Hematopoietic multipotent progenitor cell (in vitro differentiated cells): ENCODE results near the gene ATXN1. TPM values are rescaled to one million over a fixed set of nuclear protein-coding genes. Genes with fewer than 3 reads are reported as not detected.
"Not testable (repeated sequence)": the region's sequence is repeated elsewhere in the genome, so short reads cannot be mapped to it uniquely, and the experiment has no call there.

ENCODE experiments used
- DNase-seq, 3 donors: peaks; one replicate each; pipeline ENCODE4 v3.0.0-alpha.2; 2011 to 2015; ENCODE audit warnings: low read depth in 2 of 3, low spot score in 2 of 3
- total RNA-seq: library from RNA; depleted of rRNA; stranded (reverse); fragments of >200 nt; gene quantifications from one replicate; pipeline ENCODE4 v1.2.3, GENCODE V29; 2012

The ATXN1 gene
- total RNA-seq, 1 donor: 52.0 TPM

DNA sequence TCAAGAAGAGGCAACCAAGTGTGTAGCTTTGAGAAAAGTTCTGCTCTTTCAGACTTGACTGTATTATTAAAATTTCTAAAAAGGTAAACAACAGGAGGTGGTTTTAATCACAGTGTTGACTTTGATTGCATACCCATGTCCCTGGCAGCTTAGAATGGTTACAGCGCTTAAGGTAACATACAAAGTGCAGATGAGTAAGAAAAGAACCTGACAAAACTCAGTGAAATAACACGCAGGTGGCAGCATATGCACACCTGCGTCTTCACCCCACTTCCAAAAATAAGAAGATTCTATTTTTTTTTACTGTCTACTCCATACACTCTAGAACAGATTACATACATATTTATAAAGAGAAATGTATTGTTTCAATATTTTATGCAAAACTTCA, 289.4 kb downstream of the ATXN1 start:
- no peak for DNase-seq

DNA sequence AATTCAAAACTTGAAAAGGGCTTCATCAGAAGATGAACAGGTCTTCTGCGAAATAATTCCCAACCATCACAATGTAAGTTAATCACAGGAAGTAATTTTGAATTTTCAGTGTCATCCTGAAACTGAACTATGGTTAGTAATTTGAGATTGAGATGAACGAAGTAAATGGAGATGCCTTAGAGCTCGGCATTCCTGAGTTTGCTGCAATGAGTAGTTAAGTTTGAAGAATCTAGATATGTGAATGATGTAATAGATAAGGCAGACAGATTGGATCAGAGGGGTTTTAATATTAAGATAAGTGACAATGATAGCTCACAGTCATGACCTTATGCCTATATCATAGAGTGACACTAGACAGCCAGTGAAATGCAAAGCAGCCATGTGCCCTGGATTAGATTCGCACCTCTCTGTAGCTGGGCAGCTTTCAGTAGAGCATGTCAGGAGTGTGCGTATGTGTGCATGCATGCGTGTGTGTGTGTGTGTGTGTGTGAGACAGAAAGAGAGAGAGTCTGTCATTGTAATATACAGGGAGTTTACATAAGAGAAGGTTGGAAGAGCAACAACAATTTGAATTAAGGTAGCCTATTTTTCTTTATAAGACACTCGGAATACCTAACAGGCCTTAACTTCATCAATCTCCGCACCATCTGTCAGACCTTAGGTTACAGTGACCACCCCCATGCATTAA, 289.9 kb downstream of the ATXN1 start:
- DNase-seq: no peak

DNA sequence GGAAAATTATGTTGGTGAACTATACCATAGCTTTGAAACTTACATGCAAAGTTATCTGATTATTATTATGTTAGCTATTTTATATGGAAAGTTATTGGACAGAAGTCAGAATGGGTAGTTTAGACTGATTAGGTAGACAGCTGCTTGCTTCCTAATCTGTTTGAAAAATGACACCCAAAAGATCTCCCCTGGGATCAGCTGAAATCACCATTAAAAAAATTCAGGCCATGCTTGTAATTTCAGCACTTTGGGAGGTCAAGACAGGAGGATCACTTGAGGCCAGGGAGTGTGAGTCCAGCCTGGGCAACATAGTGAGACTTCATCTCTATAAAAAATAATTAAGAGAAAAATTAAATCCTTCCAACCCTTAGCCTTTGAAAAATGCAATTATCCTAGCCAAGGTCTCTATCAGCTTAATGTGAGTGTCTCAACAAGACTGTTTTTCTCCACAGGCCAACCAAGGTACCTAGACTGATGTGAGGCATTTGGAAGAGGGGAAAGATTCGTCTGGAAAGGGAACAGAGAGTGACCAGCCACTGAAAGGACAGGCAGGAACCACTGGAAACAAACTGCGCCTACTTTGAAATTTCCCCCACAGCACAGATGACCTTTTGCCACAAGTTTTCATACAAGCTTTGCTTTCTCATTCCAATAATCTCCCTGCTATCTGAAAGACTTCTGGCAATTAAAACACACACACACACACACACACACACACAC, 290.6 kb downstream of the ATXN1 start:
- DNase-seq: no peak

DNA sequence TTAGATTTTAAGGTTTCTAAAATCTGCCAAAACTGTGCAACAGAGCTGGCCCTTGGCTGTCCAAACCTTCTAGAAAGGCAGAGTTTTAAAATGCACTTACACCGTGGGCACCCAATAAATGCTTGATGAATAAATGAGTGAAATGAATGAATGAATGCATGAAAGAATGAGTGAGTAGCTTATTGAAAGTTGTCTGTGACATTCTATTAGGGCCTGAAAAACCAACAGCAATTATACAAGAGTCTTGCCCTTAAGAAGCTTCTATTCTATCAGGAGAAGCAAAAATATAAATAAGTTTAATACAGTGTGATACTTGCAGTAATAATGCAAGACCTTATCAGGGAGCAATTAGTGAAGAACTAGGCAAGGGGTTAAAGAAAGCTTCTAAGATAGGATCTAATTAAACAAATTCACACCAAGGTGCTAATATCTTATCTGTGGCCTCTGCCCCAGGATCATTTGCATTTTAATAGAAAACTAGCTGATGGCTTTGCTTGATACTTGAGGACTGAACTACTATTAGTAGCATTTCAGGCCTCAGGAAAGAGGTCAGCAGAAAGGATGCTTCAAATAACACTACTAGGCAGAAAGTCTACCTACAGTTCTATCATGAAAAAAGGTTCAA, 292.2 kb downstream of the ATXN1 start:
- DNase-seq: no peak

DNA sequence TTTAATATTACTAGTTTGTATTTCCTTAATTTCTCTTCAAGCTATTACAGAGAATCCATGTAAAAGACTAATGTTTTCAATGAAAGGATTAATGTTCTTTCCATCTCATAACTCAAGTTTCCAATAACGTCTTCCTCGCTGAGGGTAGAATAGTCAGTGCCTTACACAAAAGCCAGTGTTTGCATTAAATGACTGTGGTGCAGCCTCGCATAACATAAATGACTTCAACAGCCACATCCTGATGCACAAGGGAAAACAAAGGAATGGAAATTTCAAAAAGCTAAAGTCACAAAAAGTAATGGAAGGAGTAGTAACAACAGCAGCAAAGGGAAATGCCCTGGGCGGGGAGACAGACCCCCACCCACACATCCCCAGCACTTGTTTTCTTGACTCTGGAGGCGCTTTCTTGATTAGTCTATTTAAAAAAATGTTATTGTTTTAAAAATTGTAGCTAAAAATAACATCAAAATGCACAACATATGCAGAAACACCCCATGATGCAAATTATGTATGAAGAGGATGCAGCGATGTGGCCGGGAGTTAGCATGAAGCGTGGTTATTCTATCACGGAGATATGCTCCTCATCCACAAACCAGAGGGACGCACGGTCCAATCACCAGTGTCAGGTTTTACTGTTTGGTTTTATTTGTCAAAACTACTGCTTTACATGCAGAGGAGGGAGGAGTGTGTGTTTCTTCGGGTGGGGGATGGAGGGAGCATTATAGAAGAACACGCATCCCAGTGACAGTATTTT, 294.3 kb downstream of the ATXN1 start:
- DNase-seq: no peak

DNA sequence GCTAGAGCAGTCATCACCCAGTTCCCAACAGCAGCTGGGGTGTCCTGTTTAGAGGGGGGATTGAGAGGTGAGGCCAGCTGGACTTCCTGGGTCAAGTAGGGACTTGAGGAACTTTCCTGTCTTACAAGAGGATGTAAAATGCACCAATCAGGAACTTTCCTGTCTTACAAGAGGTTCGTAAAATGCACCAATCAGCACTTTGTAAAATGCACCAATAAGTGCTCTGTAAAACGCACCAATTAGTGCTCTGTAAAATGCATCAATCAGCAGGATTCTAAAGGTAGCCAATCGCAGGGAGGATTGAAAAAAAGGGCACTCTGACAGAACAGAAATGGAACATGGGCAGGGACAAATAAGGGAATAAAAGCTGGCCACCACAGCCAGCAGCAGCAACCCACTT, 297.2 kb downstream of the ATXN1 start:
- no peak for DNase-seq

DNA sequence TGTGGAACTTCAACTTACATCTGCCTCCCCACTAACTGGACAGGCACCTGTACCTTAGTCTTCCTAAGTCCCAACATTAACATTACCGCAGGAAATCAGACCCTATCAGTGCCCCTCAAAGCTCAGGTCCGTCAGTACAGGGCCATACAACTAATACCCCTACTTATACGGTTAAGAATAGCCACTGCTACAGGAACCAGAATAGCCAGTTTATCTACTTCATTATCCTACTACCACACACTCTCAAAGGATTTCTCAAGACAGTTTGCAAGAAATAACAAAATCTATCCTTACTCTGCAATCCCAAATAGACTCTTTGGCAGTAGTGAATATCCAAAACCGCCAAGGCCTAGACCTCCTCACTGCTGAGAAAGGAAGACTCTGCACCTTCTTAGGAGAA, 298.0 kb downstream of the ATXN1 start:
- DNase-seq: not testable (repeated sequence)

DNA sequence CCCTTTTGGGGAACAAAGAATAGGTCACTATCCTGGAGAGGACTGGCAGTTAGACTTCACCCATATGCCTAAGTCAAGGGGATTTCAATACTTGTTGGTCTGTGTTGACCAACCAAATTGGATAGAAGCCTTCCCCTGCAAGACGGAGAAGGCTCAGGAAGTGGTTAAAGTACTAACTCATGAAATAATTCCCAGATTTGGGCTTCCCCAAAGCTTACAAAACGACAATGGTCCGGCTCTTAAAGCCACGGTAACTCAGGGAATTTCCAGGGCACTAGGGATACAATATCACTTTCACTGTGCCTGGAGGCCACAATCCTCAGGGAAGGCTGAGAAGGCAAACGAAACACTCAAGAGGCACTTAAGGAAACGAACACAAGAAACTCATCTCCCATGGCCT, 299.8 kb downstream of the ATXN1 start:
- no peak for DNase-seq

DNA sequence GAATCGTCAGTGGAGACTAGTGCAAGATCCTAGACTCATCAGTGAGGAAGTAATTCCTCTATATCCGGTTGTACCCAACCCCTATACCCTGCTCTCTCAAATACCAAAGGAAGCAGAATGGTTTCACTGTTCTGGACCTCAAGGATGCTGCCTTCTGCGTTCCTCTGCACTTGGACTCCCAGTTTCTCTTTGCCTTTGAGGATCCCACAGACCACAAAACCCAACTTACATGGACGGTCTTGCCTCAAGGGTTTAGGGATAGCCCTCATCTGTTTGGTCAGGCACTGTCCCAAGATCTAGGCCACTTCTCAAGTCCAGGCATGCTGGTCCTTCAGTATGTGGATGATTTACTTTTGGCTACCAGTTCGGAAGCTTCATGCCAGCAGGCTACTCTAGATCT, 301.8 kb downstream of the ATXN1 start:
- DNase-seq: not testable (repeated sequence)

DNA sequence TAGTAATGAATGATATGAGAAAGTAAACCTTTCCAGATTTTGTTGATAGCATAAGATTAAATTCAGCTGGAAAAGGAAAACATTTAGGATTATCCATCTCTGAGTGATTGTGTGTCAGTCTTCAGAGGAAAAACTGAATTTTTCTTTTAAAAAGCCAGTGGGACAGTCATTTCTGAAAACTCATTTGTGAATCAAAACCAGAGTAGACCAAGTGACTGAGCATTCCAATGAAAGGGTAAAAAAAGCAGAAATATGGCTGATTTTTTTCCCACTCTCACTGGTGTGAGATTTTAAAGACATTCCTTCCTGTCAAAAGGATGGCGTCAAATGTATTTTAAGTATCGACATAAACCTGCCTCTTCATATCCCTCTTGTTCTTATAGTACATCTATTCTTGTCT, 308.9 kb downstream of the ATXN1 start:
- no peak for DNase-seq

DNA sequence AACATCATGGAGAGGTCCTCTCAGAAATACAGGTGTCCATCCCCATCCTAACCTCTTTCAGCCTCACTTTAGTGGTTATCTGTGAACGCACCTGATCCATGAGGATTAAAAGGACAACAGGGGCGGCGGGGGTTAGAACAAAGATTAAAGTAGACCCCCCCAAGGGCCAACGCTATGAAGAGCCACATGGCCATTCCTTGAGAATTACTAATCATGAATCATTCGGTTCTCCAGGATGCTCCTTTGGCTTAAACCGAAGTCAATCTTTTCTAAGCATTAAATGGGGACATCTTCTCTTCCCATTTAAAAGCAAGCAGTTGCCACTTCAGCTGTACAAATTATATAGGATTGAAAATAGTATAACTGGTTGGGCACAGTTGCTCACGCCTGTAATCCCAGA, 310.4 kb downstream of the ATXN1 start:
- no peak for DNase-seq

DNA sequence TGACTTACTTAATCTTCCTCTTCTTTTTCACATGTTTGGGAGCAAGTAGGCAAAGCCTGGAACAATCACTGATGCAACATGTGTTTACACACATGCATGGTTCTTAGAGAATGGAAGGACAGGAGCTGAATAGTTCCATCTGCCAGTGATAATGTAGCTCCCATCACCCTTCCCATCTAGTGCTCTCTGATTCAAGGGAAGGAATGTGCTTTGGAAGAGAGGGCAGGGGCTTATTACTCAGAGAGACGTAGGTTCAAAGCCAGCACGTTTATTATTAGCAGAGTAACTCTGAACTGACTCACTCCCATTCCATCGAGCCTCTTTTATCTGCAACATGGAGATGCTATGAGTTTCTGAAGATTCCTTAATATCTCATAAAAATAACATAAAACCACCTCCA, 311.0 kb downstream of the ATXN1 start:
- no peak for DNase-seq

DNA sequence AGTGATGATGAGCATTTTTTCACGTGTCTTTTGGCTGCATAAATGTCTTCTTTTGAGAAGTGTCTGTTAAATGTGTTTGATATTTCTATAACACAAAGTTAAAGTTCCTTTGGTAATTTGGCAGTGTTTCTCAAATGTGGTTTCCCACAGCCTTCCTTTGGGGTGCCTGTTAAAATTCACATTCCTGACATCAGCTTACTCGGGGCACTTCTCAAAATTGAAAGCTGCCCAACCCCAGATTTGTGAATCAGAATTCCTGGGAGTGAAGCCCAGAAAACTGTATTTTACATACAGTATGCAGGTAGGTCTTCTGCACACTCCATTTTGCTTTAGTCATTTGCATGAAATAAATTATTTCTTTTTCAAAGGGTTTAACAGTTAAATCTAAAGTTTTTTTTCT, 315.0 kb downstream of the ATXN1 start:
- peak in 1 of 3 donors; percentile 13 for DNase-seq

DNA sequence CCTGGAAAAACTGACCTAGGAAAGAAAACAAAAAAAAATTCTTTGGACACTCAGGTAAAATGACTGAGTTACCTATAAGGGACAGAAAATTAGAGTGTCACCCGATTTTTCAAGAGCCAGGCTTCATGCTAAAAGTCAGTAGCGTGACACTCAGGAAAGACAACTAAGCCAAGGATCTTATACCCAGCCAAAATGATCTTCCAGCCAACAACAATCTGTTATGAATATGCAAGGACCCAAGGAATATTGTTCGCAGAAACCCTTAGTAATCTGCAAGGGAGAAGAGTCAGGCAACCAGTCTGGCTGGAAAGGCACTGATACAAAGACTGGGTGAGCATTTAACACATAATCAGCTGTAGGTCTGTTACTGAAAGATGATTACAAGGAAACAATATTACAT, 319.2 kb downstream of the ATXN1 start:
- no peak for DNase-seq

DNA sequence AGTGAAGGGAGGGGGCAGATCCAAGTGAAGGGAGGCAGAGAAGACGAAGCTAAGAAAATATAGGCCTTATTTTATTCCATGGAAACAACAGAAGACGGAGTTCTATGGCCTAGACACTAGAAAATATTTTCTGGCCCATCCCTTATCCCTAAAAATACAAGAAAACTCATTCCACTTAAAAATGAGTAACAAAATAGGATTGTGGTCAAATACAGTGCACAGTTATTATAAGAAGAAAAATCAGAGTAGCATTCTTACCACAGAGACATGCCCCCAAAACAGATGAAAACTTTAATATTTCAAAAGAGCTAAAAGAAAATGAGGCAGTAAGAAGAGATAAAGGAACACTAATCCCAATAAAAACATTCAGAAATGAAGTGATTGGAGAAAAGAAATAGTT, 320.0 kb downstream of the ATXN1 start:
- DNase-seq: no peak

DNA sequence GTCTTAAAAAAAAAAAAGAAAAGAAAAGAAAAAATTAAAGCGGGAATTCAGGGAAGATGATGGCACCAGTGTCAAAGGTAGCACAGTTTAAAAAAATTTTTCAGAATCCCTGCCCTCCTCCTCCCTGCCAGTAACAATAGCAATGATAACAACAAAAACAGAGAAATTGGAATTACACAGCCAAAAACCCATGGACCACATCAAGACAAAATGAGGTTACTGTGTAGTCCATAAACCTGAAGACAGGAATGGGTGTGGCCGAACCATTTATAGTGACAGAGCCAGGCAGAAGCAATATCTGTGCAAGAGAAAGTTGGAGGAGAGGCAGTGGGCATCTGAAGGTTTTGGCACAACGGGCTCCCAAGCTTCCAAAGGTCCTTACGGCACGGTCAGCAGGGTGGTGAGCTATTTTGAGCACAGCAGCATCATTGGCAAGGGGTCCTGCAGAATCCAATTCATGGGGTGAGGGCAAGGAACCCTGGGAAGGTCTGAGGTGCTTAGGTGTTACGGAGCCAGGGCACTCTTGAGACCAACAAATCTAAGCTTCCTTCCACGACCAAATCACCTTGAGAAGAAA, 320.5 kb downstream of the ATXN1 start:
- DNase-seq: no peak

DNA sequence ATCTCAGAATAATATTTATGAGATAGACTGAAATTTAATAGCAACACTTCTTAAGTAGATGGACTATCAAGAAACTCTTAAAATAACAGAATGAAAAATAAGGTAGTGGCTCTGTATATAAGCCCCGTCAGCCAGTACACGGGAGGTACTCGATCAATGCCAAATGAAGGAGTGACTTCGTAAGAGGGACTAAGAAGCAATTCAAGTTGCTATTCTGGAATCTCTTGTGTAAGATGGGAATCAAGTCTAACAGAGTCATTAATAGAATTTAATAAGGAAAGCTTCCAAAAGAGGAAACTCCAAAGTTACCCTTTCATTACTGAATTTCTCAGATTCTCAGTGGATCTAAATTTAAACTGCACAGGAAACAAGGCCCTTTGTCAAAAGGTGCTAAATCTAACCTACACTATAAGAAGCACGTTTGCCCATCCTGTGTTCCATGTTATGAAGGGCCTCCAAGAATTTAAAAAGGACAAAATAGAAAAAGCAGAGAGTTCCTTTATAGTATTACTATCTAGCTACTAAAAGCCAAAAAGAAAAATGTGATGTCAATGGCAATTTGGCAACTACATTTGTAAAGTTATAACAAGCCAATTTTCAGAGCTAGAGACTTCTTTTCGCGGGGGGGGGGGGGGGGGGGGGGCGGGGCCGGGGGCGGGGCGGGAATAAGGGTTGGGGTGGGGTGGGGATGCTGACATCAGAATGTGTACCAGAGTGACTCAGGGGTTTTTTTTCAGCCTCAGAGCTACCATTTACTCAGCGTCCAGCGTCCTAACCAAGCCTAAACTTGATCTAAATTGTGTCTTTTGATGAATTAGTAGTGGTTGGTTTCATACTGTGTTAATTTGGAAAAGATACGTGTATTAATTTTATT, 322.3 kb downstream of the ATXN1 start:
- DNase-seq: peak in 2 of 3 donors; percentile 4 to 20

DNA sequence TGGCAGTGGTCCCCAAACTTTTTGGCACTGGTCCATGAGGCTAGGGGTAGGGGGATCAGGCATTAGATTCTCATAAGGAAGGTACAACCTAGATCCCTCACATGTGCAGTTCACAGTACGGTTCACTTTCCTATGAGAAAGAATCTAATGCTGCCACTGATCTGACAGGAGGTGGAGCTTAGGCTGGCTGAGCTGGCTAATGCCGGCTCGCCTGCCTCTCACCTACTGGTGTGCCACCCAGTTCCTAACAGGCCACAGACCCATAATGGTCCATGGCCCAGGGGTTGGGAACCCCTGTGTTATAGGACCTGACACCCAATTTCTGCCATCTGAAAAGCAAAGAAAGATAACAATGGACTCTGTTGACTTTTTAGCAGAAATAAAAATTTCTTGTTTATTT, 323.3 kb downstream of the ATXN1 start:
- no peak for DNase-seq

DNA sequence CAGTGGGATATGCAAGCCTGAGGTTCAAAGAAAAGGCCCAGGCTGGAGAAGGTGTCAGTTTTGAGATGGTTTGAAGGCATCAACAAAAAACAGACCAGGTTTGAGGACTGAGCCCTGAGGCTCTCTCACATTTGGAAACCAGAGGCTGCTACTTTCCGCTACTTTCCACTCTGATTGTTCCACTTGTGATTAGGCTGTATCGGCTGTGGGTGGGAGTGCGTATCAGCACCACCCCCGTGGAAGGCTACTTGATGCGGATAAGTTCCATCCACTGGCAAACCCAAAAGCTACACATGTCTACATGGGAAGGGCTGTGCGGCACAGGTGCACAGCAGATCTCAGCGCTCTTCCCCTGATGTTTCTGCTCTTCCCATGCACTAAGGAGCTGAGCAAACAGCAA, 324.2 kb downstream of the ATXN1 start:
- DNase-seq: no peak

DNA sequence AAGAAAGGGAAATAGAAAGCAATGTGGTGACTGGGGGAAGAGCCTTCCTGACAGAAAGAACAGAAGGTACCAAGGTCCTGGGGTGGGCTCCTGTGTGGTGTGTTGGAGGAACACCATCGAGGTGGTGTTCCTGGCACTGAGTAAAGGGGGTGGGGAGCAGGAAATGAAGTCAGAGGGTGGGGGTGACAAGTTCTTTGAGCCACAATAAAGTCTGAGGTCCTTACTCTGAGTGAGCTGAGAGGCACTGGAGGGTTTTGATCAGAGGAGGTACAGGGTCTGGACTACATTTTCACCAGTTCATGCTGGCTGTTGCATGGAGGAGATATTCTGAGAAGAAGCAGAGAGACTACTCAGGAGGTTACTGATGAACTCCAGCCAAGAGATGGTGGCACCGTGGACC, 324.7 kb downstream of the ATXN1 start:
- DNase-seq: no peak
